T-cell (primary cell): Measurements from ENCODE around the gene KCNIP3. TPM values are rescaled to one million over a fixed set of nuclear protein-coding genes. Genes with fewer than 3 reads are reported as not detected.

Experiments
- ATAC-seq, 4 experiments: fragments of 200-7000 bp in 3 of 4; fragments of 150-1000 bp in 1 of 4; cut with Tn5 transposase; replicated peaks in 1 of 4; 1 replicate in 3 of 4; 2 replicates in 1 of 4; pipeline ENCODE4 v1.10.0; 2021; ENCODE audit warnings: moderate library complexity in 3 of 4, mild to moderate bottlenecking in 2 of 4, moderate number of reproducible peaks in 1 of 4
- CTCF ChIA-PET, 2 donors: fragments of 300-600 bp; sonication (Branson Sonifier 250); formaldehyde crosslinking; loops; one replicate each; lab custom pipeline; 2022; ENCODE audit warnings: antibody characterized with exemption in 2 of 2; lab: Charles Lee
- POLR2A ChIA-PET, 2 donors: fragments of 300-600 bp; sonication (Branson Sonifier 250); formaldehyde crosslinking; loops; one replicate each; lab custom pipeline; 2022; ENCODE audit warnings: antibody characterized with exemption in 2 of 2; lab: Charles Lee
- DNase-seq, 35 experiments: peaks; one replicate each; pipeline versions ENCODE4 v3.0.0 to v3.0.0-alpha.2; 2013 to 2023
- H3K27ac ChIP-seq: one replicate; pipeline ENCODE4 v1.5.1; 2013; ENCODE audit warnings: low read length
- H3K27me3 ChIP-seq, 2 experiments: replicated peaks in 1 of 2; 1 replicate in 1 of 2; 2 replicates in 1 of 2; pipeline versions ENCODE4 v1.6.1 to v1.7.0; 2013; ENCODE audit warnings: low read length in 1 of 2, mixed read lengths in 1 of 2; ENCODE audit not compliant: control insufficient read depth in 2 of 2, insufficient read depth in 2 of 2; ENCODE audit errors: extremely low read depth in 1 of 2
- H3K36me3 ChIP-seq, 2 donors: 1 replicate in 1 of 2; 2 replicates in 1 of 2; pipeline versions ENCODE4 v1.6.1 to v1.7.0; 2013; ENCODE audit warnings: low read length in 1 of 2; ENCODE audit not compliant: control insufficient read depth in 2 of 2, insufficient read depth in 1 of 2; ENCODE audit errors: extremely low read depth in 1 of 2
- H3K4me1 ChIP-seq, 2 experiments: 1 replicate in 1 of 2; 2 replicates in 1 of 2; pipeline versions ENCODE4 v1.6.1 to v1.7.0; 2013; ENCODE audit warnings: low read length in 2 of 2, mixed read lengths in 1 of 2; ENCODE audit not compliant: insufficient read depth in 2 of 2, control insufficient read depth in 1 of 2; ENCODE audit errors: extremely low read depth in 1 of 2
- H3K4me3 ChIP-seq, 2 donors: 1 replicate in 1 of 2; 2 replicates in 1 of 2; pipeline versions ENCODE4 v1.5.1 to v1.7.0; 2013; ENCODE audit warnings: mild to moderate bottlenecking in 2 of 2, low read length in 1 of 2, moderate library complexity in 1 of 2; ENCODE audit not compliant: control insufficient read depth in 1 of 2; ENCODE audit errors: extremely low read depth in 1 of 2
- H3K9me3 ChIP-seq: 2 replicates; pipeline ENCODE4 v1.7.0; 2013
- H3K27ac Mint-ChIP-seq, 2 donors: one replicate each; pipeline ENCODE4 v1.8.0; 2020 to 2021; ENCODE audit warnings: mild to moderate bottlenecking in 2 of 2, mixed read lengths in 2 of 2
- H3K27me3 Mint-ChIP-seq, 2 donors: one replicate each; pipeline ENCODE4 v1.8.0; 2021 to 2022; ENCODE audit warnings: mixed read lengths in 2 of 2
- H3K36me3 Mint-ChIP-seq: one replicate; pipeline ENCODE4 v1.8.0; 2021; ENCODE audit warnings: mixed read lengths
- H3K4me1 Mint-ChIP-seq, 3 donors: one replicate each; pipeline ENCODE4 v1.8.0; 2020 to 2022; ENCODE audit warnings: mixed read lengths in 3 of 3, mild to moderate bottlenecking in 1 of 3
- H3K4me3 Mint-ChIP-seq, 3 donors: one replicate each; pipeline ENCODE4 v1.8.0; 2020 to 2022; ENCODE audit warnings: mild to moderate bottlenecking in 3 of 3, mixed read lengths in 3 of 3, moderate library complexity in 3 of 3
- H3K9me3 Mint-ChIP-seq, 3 donors: one replicate each; pipeline ENCODE4 v1.8.0; 2020 to 2022; ENCODE audit warnings: mixed read lengths in 3 of 3
- WGBS: methylation state at CpG from one replicate; pipeline ENCODE4 v1.1.5; 2013; ENCODE audit warnings: missing lambda C conversion rate; ENCODE audit not compliant: insufficient coverage; 5-methylcytosine and 5-hydroxymethylcytosine counted together
- total RNA-seq, 35 experiments: library from RNA in 6 of 35; stranded (reverse) in 6 of 35; fragments of 120-200 nt in 1 of 35; gene quantifications; one replicate each; pipeline versions ENCODE4 v1.2.1 to v1.2.4 and lab custom pipeline; 2013 to 2026

Gene KCNIP3
- total RNA-seq, 5 donors from 2014 or later (not counting 1 experiment from before 2014, with no cell fraction given), result not detected

DNA sequence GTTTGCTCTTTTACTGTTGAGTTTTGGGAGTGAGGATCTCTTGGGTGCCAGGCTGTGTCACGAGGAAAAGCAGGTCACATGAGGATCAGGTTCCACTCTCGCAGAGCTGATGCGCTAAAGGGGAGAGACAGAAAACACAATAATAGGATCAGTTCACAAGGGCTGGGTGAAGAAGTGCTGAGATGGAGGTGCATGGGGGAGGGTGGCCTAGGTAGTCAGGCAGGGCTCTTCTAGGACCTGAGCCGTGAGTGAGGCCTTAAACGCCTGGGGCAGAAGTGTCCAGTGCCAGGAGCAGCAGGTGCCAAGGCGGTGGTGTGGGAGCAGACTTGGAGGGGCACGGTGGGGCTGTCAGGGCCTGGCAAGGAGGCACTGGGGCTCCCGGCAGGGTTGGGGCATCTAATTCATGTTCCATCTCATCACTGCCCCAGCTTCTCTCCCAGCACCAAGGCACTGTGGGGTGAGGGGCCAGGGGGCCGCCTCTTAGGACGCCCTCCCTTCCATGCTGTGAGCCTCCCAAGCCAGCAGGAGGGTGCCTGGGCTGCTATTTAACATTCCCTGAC, 9.3 kb downstream of the KCNIP3 start:
- Histone ChIP-seq H3K36me3 (no peaks in the 10 kb centered on the region), H3K4me3 (no peak overlapping the region), H3K9me3 (no peaks in the 10 kb centered on the region), H3K4me1 (no peaks in the 10 kb centered on the region), H3K27ac (no peak overlapping the region), H3K27me3 (peaks cover 0 to 4% of the 10 kb centered on the region in 2 experiments)
- DNase-seq, result no peak
- H3K27me3 Mint-ChIP-seq, result peaks cover 0 to 1% of the 10 kb centered on the region in 2 donors
- H3K36me3 Mint-ChIP-seq, result no peaks in the 10 kb centered on the region
- no peaks in the 10 kb centered on the region for H3K4me1 Mint-ChIP-seq
- H3K9me3 Mint-ChIP-seq, result no peaks in the 10 kb centered on the region
- H3K4me3 Mint-ChIP-seq, result no peak overlapping the region
- POLR2A ChIA-PET, result no interaction called here
- 91% methylated on average over 6 of the region's 10 CpGs for WGBS
- ATAC-seq, result no peak
- CTCF ChIA-PET, result no interaction called here
- H3K27ac Mint-ChIP-seq, result no peak overlapping the region

DNA sequence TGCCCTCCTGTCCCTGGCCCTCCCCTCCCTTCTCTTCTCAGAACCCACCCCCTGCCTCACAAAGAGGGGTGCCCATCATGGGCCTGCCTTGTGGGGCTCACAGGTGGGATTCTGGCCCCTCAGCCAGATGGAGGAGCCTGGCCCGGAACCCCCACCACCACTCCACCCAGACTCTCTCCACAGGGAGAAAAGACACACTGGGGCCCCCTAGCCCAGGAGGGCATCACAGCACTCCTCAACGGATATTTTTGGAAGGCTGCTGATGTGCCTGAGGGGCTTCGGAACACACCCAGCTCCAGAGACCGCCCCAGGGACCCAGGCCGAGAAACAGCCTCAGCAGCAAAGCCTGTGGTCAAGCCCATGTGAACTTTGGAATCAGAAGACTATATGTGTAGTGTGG, 9.9 kb downstream of the KCNIP3 start:
- H3K27ac Mint-ChIP-seq, result no peak overlapping the region
- H3K9me3 Mint-ChIP-seq, result no peaks in the 10 kb centered on the region

DNA sequence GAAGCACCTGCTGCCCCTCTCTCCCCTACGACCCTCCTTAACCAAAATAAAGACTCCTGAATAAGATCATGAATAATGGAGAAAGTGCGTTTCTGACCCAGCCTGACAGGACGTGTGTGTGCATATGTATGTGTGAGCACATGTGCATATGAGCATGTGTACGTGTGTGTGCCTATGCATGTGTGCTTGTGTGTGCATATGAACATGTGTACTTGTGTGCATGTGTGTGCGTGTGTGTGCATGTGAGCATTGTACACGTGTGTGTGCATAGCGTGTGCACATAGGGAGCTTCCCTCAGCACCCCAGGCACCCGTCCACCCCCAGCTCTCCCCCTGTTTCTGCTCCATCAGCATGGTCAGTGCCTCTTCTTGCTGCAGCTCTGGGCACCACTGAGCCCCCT, 10.7 kb downstream of the KCNIP3 start:
- H3K27me3 ChIP-seq, result peaks cover 0 to 6% of the 10 kb centered on the region in 2 experiments
- H3K36me3 ChIP-seq, result no peaks in the 10 kb centered on the region
- no peaks in the 10 kb centered on the region for H3K4me1 Mint-ChIP-seq
- no peaks in the 10 kb centered on the region for H3K9me3 ChIP-seq
- H3K4me3 ChIP-seq, result no peak overlapping the region
- CTCF ChIA-PET, result no interaction called here
- no peak overlapping the region for H3K4me3 Mint-ChIP-seq
- H3K9me3 Mint-ChIP-seq, result no peaks in the 10 kb centered on the region
- 88% methylated on average over 3 of the region's 8 CpGs for WGBS
- POLR2A ChIA-PET, result no interaction called here
- ATAC-seq, result no peak
- H3K27me3 Mint-ChIP-seq, result peaks cover 0 to under 1% of the 10 kb centered on the region in 2 donors
- H3K27ac ChIP-seq, result no peak overlapping the region
- no peaks in the 10 kb centered on the region for H3K36me3 Mint-ChIP-seq
- H3K27ac Mint-ChIP-seq, result no peak overlapping the region
- DNase-seq, result no peak
- no peaks in the 10 kb centered on the region for H3K4me1 ChIP-seq

More for the DNA sequence above, 9.9 kb downstream of the KCNIP3 start:
- ChIA-PET CTCF (no interaction called here), POLR2A (no interaction called here)
- Histone ChIP-seq H3K9me3 (no peaks in the 10 kb centered on the region), H3K27ac (no peak overlapping the region), H3K27me3 (peaks cover 0 to 5% of the 10 kb centered on the region in 2 experiments), H3K4me1 (no peaks in the 10 kb centered on the region), H3K4me3 (no peak overlapping the region), H3K36me3 (no peaks in the 10 kb centered on the region)
- no peak for DNase-seq
- Mint-ChIP-seq H3K27me3 (peaks cover 0 to 1% of the 10 kb centered on the region in 2 donors), H3K36me3 (no peaks in the 10 kb centered on the region), H3K4me3 (no peak overlapping the region), H3K4me1 (no peaks in the 10 kb centered on the region)
- ATAC-seq, result no peak
- 85% methylated on average over 5 of the region's 5 CpGs for WGBS

DNA sequence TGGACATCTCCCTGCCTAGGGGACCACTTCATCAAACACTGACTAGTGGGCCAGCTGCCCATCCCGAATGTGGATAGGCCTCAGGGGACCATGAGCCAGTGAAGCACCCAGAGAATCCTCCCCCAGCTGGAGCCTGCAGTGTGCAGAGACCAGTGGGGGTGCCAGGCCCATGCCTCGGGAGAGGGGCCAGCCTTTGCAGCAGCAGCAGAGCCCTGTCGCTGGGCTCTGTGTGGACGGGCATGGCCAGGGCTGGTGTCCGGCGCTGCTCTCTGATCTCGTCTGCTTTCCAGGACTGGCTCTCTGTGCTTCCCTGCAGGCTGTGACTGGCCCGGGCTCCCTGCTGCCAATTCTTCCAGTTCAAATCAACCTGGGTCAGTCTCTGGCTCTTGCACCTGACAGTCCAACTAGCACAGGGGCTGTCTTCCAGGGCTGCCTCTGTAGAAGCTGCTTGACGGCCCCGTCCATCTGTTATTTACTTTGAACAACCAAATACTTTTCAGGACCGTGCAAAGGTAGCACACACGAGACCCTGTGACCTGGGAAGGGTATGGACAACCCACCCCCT, 11.4 kb downstream of the KCNIP3 start:
- no peaks in the 10 kb centered on the region for H3K4me1 ChIP-seq
- H3K9me3 ChIP-seq, result no peaks in the 10 kb centered on the region
- no peak overlapping the region for H3K27ac Mint-ChIP-seq
- no peaks in the 10 kb centered on the region for H3K36me3 Mint-ChIP-seq
- 85% methylated on average over 9 of the region's 12 CpGs for WGBS
- ChIA-PET POLR2A (no interaction called here), CTCF (no interaction called here)
- peaks cover 0 to 6% of the 10 kb centered on the region in 2 experiments for H3K27me3 ChIP-seq
- no peak overlapping the region for H3K27ac ChIP-seq
- no peaks in the 10 kb centered on the region for H3K9me3 Mint-ChIP-seq
- ATAC-seq (no peak), DNase-seq (no peak)
- no peak overlapping the region for H3K4me3 Mint-ChIP-seq
- no peak overlapping the region for H3K4me3 ChIP-seq
- H3K4me1 Mint-ChIP-seq, result no peaks in the 10 kb centered on the region
- H3K27me3 Mint-ChIP-seq, result peaks cover 0 to 2% of the 10 kb centered on the region in 2 donors
- no peaks in the 10 kb centered on the region for H3K36me3 ChIP-seq

DNA sequence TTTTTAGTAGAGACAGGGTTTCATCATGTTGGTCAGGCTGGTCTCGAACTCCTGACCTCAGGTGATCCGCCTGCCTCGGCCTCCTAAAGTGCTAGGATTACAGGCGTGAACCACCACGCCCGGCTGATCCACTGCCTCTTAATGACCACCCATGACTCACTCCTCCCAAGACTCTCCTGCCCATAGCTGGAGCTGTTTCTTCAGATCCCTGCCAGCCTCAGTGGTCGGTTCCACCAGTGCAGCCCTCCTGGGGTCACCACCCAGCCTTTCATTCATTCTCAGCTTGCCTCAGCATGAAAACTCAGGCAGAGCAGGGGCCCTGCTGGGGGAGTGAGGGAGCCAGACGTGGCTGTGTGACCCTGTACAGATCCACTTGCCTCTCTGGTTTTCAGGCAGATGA, 12.5 kb downstream of the KCNIP3 start:
- no peaks in the 10 kb centered on the region for H3K36me3 ChIP-seq
- no peaks in the 10 kb centered on the region for H3K4me1 ChIP-seq
- no peak overlapping the region for H3K4me3 ChIP-seq
- no peaks in the 10 kb centered on the region for H3K9me3 Mint-ChIP-seq
- H3K36me3 Mint-ChIP-seq, result no peaks in the 10 kb centered on the region
- no peaks in the 10 kb centered on the region for H3K9me3 ChIP-seq
- H3K27ac ChIP-seq, result no peak overlapping the region
- DNase-seq (no peak), ATAC-seq (no peak)
- ChIA-PET CTCF (no interaction called here), POLR2A (no interaction called here)
- no peaks in the 10 kb centered on the region for H3K4me1 Mint-ChIP-seq
- no peak overlapping the region for H3K27ac Mint-ChIP-seq
- peaks cover 0 to 4% of the 10 kb centered on the region in 2 donors for H3K27me3 Mint-ChIP-seq
- WGBS, result 96% methylated on average over 6 of the region's 8 CpGs
- H3K4me3 Mint-ChIP-seq, result no peak overlapping the region
- H3K27me3 ChIP-seq, result peaks cover 0 to 6% of the 10 kb centered on the region in 2 experiments

DNA sequence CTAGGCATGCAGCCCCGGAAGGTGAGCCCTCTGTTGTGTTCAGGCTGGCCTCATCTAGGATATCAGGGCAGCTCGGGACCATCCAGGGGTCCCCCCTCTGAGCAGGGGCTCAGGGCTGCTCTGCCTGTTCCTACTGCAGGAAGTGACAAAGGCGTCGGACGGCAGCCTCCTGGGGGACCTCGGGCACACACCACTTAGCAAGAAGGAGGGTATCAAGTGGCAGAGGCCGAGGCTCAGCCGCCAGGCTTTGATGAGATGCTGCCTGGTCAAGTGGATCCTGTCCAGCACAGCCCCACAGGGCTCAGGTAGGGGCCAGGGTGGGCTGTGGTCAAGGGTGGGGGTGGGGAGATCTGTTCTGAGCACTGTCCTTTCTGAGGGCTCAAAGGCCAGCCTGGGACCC, 13.1 kb downstream of the KCNIP3 start:
- no peaks in the 10 kb centered on the region for H3K9me3 ChIP-seq
- no peak overlapping the region for H3K4me3 Mint-ChIP-seq
- H3K36me3 ChIP-seq, result no peaks in the 10 kb centered on the region
- peaks cover 0 to 6% of the 10 kb centered on the region in 2 experiments for H3K27me3 ChIP-seq
- no peaks in the 10 kb centered on the region for H3K9me3 Mint-ChIP-seq
- H3K27me3 Mint-ChIP-seq, result peaks cover 0 to 6% of the 10 kb centered on the region in 2 donors
- no peak overlapping the region for H3K27ac Mint-ChIP-seq
- no peak for DNase-seq
- POLR2A ChIA-PET, result no interaction called here
- no peaks in the 10 kb centered on the region for H3K4me1 ChIP-seq
- no peak overlapping the region for H3K27ac ChIP-seq
- no peaks in the 10 kb centered on the region for H3K36me3 Mint-ChIP-seq
- WGBS, result 76% methylated on average over 5 of the region's 8 CpGs
- CTCF ChIA-PET, result no interaction called here
- no peak for ATAC-seq
- H3K4me3 ChIP-seq, result no peak overlapping the region
- H3K4me1 Mint-ChIP-seq, result no peaks in the 10 kb centered on the region
